Psoas muscle (tissue), 8 donors: ENCODE results near the gene HSD17B7. TPM values are rescaled to one million over a fixed set of nuclear protein-coding genes. Genes with fewer than 3 reads are reported as not detected.
"Not testable (repeated sequence)": the region's sequence is repeated elsewhere in the genome, so short reads cannot be mapped to it uniquely, and the experiment has no call there.

Experiments
- ATAC-seq, 4 donors: fragments of 200-7000 bp; cut with Tn5 transposase; one replicate each; pipeline ENCODE4 v1.9.1; 2020; ENCODE audit warnings: moderate library complexity in 3 of 4, mild to moderate bottlenecking in 2 of 4
- DNase-seq, 2 donors: peaks; one replicate each; pipeline ENCODE4 v3.0.0-alpha.2; 2020
- H3K27ac ChIP-seq: fragments of 200-600 bp; one replicate; pipeline ENCODE4 v1.8.0; 2022
- H3K27me3 ChIP-seq, 3 donors: fragments of 200-600 bp in 1 of 3; one replicate each; pipeline versions ENCODE4 v1.6.1 to v1.8.0; 2013 to 2022; ENCODE audit warnings: low read length in 2 of 3, mild to moderate bottlenecking in 2 of 3, moderate library complexity in 1 of 3; ENCODE audit not compliant: insufficient read depth in 3 of 3
- H3K36me3 ChIP-seq, 2 donors: fragments of 200-600 bp in 1 of 2; one replicate each; pipeline versions ENCODE4 v1.6.1 to v1.8.0; 2013 to 2022; ENCODE audit warnings: low read depth in 1 of 2, mild to moderate bottlenecking in 1 of 2, moderate library complexity in 1 of 2; ENCODE audit not compliant: insufficient read depth in 1 of 2
- H3K4me1 ChIP-seq: fragments of 200-600 bp; one replicate; pipeline ENCODE4 v1.8.0; 2022
- H3K4me3 ChIP-seq: fragments of 200-600 bp; one replicate; pipeline ENCODE4 v1.8.0; 2022; ENCODE audit warnings: mild to moderate bottlenecking
- H3K9me3 ChIP-seq: fragments of 200-600 bp; one replicate; pipeline ENCODE4 v1.8.0; 2022
- CTCF ChIP-seq: fragments of 200-600 bp; IDR thresholded peaks from one replicate; pipeline ENCODE4 v1.8.0; 2022; ENCODE audit warnings: antibody characterized with exemption
- WGBS, 3 donors: extraction: QIAGEN DNeasy Blood & Tissue Kit; methylation state at CpG; one replicate each; pipeline versions ENCODE4 v1.1.6 to v1.1.7; 2013; 5-methylcytosine and 5-hydroxymethylcytosine counted together
- intact Hi-C, 2 donors: fragments of 100-400 bp; cut with DNase I; formaldehyde crosslinking; loops; one replicate each; pipeline versions ENCODE4 v1.11.0 to v1.14.2; 2022
- polyA plus RNA-seq, 3 donors: library from polyadenylated mRNA; stranded (reverse); fragments of 200-250 nt; gene quantifications; one replicate each; pipeline ENCODE4 v1.2.3, GENCODE V29; 2013
- total RNA-seq, 4 donors: library from RNA; stranded (reverse); fragmentation: NEBNext Ultra II Directional in 2 of 4; extraction: Animal tissue kit (Norgen Biotek cat#: 25700) in 2 of 4; gene quantifications; one replicate each; pipeline versions ENCODE4 v1.2.1 to v1.2.4, GENCODE V29; 2021 to 2023
- donor health status: healthy with polysubstance abuse.
- donor health status: DM: no; HTN: no; CAD: no; lungs with moderate emphysema.
- donor health status: Bipolar disorder and iron deficiency.
- donor health status: healthy.
- donor health status: DM: yes; HTN: yes; CAD: no.
- donor health status: DM: no; HTN: no; CAD: no.
- donor health status: DM: no; HTN: no; CAD: no.
- donor health status: DM: yes; HTN: yes; CAD: no.

Gene HSD17B7
- total and polyA plus RNA-seq, 7 donors, result 1.6 to 7.2 (median 3.8) TPM

GRCh38 chr1:162772571-162773154, 17.8 kb upstream of the HSD17B7 start:
- H3K4me3 ChIP-seq, result no peak overlapping the region
- H3K4me1 ChIP-seq, result no peaks in the 10 kb centered on the region
- no peaks in the 10 kb centered on the region for H3K9me3 ChIP-seq
- H3K27me3 ChIP-seq, result no peaks in the 10 kb centered on the region
- peaks cover 0 to 9% of the 10 kb centered on the region in 2 donors for H3K36me3 ChIP-seq
- WGBS, 3 donors, result 86 to 90% (median 88%) methylated on average over 4 of the region's 4 CpGs
- H3K27ac ChIP-seq, result no peak overlapping the region
- DNase-seq (no peak), ATAC-seq (no peak)
- no peak for TF ChIP-seq CTCF
- intact Hi-C loops, result no loop called here

GRCh38 chr1:162774007-162774406, 16.5 kb upstream of the HSD17B7 start:
- Histone ChIP-seq H3K27me3 (no peaks in the 10 kb centered on the region), H3K4me3 (no peak overlapping the region), H3K36me3 (peaks cover 0 to 9% of the 10 kb centered on the region in 2 donors), H3K4me1 (no peaks in the 10 kb centered on the region), H3K9me3 (no peaks in the 10 kb centered on the region), H3K27ac (no peak overlapping the region)
- no peak for TF ChIP-seq CTCF
- no peak for ATAC-seq
- intact Hi-C loops, result no loop called here
- no peak for DNase-seq

GRCh38 chr1:162779043-162779442, 11.5 kb upstream of the HSD17B7 start:
- ATAC-seq (no peak), DNase-seq (no peak)
- WGBS, 3 donors, result 86 to 93% (median 89%) methylated on average over 1 of the region's 1 CpG
- H3K36me3 ChIP-seq, result no peaks in the 10 kb centered on the region
- no peaks in the 10 kb centered on the region for H3K27me3 ChIP-seq
- H3K27ac ChIP-seq, result no peak overlapping the region
- no peaks in the 10 kb centered on the region for H3K4me1 ChIP-seq
- no peak overlapping the region for H3K4me3 ChIP-seq
- TF ChIP-seq CTCF, result no peak
- no peaks in the 10 kb centered on the region for H3K9me3 ChIP-seq
- intact Hi-C loops, result no loop called here

GRCh38 chr1:162782671-162783070, 7.8 kb upstream of the HSD17B7 start:
- intact Hi-C loops, result no loop called here
- no peak for DNase-seq
- Histone ChIP-seq H3K9me3 (no peaks in the 10 kb centered on the region), H3K27me3 (no peaks in the 10 kb centered on the region), H3K4me1 (no peaks in the 10 kb centered on the region), H3K27ac (no peak overlapping the region), H3K36me3 (no peaks in the 10 kb centered on the region), H3K4me3 (no peak overlapping the region)
- no peak for ATAC-seq
- TF ChIP-seq CTCF, result no peak

GRCh38 chr1:162784926-162785325, 5.6 kb upstream of the HSD17B7 start:
- H3K4me3 ChIP-seq, H3K36me3 ChIP-seq, ATAC-seq, DNase-seq, H3K4me1 ChIP-seq, H3K27me3 ChIP-seq, H3K27ac ChIP-seq, intact Hi-C loops, H3K9me3 ChIP-seq: not testable (repeated sequence)
- 83 to 100% methylated on average over 1 of the region's 1 CpG; no CpG with 5 or more reads in 1 of the 3 donors for WGBS, 3 donors

GRCh38 chr1:162788783-162789182, 1.7 kb upstream of the HSD17B7 start:
- H3K27me3 ChIP-seq, H3K36me3 ChIP-seq, H3K9me3 ChIP-seq, H3K4me1 ChIP-seq, DNase-seq, H3K27ac ChIP-seq, intact Hi-C loops, H3K4me3 ChIP-seq, ATAC-seq: not testable (repeated sequence)
- WGBS, 3 donors, result 86 to 97% (median 96%) methylated on average over 1 of the region's 1 CpG

GRCh38 chr1:162790985-162791357, 469 bp downstream of the HSD17B7 start:
- peak in 1 of 4 donors; percentile 23 for ATAC-seq
- 0 to 2% (median 1%) methylated on average over 7 of the region's 8 CpGs for WGBS, 3 donors
- H3K9me3 ChIP-seq, intact Hi-C loops, H3K4me1 ChIP-seq, H3K27me3 ChIP-seq, H3K36me3 ChIP-seq, DNase-seq: not testable (repeated sequence)
- Histone ChIP-seq H3K27ac (peak overlapping the region; percentile 80), H3K4me3 (peak overlapping the region; percentile 65)

GRCh38 chr1:162794284-162794683, 3.8 kb downstream of the HSD17B7 start:
- H3K4me1 ChIP-seq, H3K9me3 ChIP-seq, H3K4me3 ChIP-seq, H3K27me3 ChIP-seq, ATAC-seq, DNase-seq, H3K27ac ChIP-seq, intact Hi-C loops: not testable (repeated sequence)
- H3K36me3 ChIP-seq, result peaks cover 0 to 14% of the 10 kb centered on the region in 2 donors
- WGBS, 3 donors, result 72 to 77% (median 76%) methylated on average over 1 of the region's 1 CpG
